IMR-90 (cell line): Measurements from ENCODE around the gene MOB3B.

Experiments used
- BHLHE40 ChIP-seq: fragments of 150-350 bp; IDR thresholded peaks from 2 replicates; pipeline ENCODE4 v1.6.1; 2016; ENCODE audit warnings: mild to moderate bottlenecking, low read depth, low read length
- POLR2A ChIP-seq: IDR thresholded peaks from 2 replicates; pipeline ENCODE4 v1.6.1; 2012; ENCODE audit warnings: mild to moderate bottlenecking, low read depth, low read length
- TF ChIP-seq, protein P1 (sequence below): conservative IDR thresholded peaks from 2 replicates; pipeline ENCODE4 v1.5.1; 2012; ENCODE audit warnings: mild to moderate bottlenecking, low read depth, low read length, improper control_type of control experiment

DNA sequence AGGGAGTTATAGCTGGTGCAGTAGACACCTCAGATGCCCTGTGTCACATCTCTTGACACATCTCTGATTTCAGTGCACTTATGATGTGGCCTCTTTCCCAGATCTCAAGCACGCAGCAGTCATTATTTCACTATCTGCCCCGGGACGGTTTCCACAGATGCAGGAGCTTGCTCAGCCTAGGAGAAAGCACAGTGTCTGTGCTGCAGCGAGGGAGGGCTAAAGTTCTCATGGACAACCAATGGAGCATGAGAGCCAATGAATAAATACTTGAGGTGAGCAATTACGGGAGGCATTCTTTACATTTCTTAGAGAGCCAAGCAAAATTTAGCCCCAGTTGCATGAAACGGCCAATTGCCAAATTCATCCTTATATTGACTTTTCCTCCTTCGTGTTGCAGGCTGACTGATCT is 7.4 kb upstream of the MOB3B start:
- TF ChIP-seq, protein P1, sequence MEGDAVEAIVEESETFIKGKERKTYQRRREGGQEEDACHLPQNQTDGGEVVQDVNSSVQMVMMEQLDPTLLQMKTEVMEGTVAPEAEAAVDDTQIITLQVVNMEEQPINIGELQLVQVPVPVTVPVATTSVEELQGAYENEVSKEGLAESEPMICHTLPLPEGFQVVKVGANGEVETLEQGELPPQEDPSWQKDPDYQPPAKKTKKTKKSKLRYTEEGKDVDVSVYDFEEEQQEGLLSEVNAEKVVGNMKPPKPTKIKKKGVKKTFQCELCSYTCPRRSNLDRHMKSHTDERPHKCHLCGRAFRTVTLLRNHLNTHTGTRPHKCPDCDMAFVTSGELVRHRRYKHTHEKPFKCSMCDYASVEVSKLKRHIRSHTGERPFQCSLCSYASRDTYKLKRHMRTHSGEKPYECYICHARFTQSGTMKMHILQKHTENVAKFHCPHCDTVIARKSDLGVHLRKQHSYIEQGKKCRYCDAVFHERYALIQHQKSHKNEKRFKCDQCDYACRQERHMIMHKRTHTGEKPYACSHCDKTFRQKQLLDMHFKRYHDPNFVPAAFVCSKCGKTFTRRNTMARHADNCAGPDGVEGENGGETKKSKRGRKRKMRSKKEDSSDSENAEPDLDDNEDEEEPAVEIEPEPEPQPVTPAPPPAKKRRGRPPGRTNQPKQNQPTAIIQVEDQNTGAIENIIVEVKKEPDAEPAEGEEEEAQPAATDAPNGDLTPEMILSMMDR: no peak
- TF ChIP-seq BHLHE40 (no peak), POLR2A (no peak)
